Stimulated activated CD4-positive, alpha-beta T cell treated with anti-CD3 and anti-CD28 coated beads, Interleukin-1b, Interleukin-23, amount 100 ng/mL, for 48 hours (primary cell): ENCODE measurements around the gene SLX4IP.
"Not testable (repeated sequence)": the region's sequence is repeated elsewhere in the genome, so short reads cannot be mapped to it uniquely, and the experiment has no call there.

Source experiments
- DNase-seq: peaks from one replicate; pipeline ENCODE4 v3.0.0-alpha.2; 2020

SLX4IP gene

DNA sequence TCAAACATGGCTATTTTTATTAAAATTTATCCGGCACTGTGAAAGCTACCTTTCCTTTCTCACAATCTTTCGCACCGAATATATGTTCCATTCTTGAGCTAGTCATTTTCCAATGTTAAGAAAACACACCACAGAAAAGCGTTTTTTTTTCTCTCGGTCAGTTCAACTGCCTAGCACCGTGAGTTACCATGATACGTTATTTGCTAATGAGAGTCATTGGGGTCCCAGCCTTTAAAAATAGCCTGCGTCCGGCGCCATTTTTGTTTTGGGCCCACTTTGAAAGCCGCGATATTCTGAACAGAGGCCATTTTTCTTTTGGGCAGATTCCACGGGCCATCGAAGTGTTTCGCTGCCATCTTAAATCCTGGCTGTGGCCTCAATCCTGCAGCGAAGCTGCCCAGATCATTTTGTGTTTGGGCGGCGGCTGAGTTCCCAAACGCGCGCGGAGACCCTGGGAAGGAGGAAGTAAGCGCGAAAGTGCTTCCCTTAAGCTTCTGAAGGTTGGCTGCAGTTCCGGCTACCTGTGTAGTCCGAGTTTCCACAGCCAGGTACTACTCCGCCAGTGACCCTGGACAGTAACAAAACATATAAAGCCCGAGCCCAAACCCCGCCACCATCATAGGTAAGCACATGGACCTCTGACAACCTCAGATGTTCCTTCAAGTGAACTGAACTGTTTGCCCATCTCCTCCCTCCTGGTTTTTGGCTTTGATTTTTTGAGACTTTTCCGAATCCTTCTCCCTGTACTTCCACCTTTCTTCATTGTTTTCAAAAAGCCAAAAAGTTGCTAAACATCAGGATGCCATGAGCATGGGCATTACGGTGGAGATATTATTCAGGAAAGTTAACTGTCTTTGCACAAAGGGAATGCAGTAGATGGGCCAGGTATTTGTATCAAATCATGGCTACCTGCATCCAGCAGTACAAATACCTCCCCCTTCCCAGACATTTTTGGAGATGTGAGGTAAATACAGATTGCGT, at the start of gene SLX4IP:
TSS of gene SLX4IP (plus strand) at position 474 of the 981 bp plus-strand sequence. CDS start 22,900 bp downstream, outside the sequence.
- peak; percentile 86 for DNase-seq

DNA sequence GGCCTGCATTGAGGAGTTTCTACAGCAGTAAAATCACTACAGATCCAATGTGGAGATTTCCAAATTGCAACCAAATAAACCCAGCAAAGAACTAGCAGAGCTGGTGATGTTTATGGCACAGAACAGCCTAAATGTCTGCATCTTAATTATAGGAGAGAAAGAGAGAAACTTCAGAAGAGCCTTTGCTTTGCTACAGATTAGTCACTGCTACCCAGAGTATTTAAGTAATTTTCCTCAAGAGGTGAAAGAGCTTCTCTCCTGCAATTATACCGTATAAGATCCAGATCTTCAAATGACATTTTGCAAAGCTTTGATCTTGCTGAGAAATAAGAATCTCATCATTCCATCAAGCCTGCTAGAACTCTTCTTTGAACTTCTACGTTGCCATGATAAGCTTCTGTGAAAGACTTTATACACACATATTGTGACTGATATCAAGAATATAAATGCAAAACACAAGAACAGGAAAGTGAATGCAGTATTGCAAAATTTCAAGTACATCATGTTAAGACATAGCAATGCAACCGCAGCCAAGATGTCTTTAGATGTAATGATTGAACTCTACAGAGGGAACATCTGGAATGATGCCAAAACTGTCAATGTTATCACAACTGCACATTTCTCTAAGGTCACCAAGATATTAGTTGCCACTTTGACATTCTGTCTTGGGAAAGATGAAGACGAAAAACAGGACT, 49.1 kb upstream of the SLX4IP start:
- no peak for DNase-seq

DNA sequence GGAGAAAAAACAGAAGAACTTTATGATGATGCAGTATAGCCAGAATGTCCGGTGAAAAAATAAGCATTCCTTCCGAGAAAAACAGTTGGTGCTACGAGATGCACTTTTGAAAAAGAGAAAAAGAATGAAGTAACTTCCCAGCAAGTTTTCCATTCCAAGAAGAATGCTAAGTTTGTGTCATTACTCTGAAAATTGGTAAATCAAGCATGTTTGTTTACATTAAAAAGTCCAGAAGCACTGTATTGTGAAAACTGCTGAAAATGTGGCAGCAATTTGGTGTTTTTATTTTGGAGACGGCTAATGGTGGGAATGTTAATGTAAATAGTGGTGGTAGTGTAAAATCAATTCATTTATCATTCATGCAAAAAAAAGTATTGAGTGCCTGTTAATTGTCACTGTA, 47.4 kb upstream of the SLX4IP start:
- no peak for DNase-seq

DNA sequence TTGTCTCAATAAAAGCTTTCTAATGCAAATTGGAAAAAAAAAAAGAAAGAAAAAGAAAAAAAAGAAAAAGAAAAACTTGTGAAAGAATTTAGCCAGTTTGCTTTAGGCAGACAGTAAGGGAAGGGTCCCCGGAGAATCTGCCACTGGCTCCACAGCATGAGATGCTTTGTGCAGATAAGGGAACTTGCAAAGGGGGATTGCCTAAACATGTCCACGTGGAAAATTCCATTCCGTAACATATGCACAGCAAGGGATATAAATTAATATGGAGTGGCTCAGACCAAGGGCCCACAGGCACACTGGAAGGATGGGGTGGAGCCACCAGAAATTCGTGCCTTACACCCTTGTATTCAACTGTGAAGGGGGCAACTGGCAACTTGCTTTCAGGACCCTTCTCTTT, 46.5 kb upstream of the SLX4IP start:
- DNase-seq = no peak

DNA sequence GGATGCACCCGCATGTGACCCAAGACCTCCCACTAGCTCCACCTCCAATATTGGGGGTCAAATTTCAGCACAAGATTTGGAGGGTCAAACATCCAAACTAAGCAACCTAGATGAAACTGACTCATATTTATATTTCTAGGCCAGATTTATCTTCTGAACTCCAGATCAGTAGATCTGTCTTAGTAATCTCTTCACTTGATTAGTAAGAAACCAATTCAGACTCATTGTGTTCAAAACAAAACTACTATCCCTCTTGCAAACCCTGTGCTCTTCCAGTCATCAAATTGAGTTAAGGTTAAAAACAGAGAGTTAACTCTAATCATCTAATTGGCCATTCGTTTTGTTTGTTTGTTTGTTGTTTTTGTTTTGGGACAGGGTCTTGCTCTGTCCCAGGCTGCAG, 44.4 kb upstream of the SLX4IP start:
- DNase-seq = no peak

DNA sequence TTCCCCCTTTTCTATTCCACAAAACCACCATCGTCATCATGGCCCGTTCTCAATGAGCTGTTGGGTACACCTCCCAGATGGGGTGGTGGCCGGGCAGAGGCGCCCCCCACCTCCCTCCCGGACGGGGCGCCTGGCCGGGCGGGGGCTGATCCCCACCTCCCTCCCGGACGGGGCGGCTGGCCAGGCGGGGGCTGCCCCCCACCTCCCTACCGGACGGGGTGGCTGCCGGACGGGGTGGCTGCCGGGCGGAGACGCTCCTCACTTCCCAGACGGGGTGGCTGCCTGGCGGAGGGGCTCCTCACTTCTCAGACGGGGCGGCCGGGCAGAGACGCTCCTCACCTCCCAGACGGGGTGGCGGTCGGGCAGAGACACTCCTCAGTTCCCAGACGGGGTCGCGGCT, 40.4 kb upstream of the SLX4IP start:
- DNase-seq = not testable (repeated sequence)

DNA sequence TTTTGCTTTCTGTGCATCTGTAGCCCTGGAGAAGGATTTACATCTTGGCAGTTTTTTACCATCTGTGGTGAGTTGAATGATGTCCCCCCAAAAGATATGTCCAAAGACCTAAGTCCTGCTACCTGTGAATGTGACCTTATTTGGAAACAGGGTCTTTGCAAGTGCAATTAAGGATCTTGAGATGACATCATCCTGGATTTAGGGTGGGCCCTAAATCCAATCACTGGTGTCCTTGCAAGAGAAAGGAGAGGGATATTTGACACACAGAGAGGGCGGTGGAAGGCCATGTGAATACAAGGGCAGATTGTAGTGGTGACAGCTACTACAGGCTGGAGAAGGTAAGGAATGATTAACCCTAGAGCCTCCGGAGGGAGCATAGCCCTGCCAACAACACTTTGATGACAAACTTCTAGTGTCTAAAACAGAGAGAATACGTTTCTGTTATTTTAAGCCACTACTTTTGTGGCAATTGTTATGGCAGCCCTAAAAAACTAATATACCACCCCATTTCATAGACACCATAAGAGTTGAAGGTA, 36.2 kb upstream of the SLX4IP start:
- DNase-seq = no peak

DNA sequence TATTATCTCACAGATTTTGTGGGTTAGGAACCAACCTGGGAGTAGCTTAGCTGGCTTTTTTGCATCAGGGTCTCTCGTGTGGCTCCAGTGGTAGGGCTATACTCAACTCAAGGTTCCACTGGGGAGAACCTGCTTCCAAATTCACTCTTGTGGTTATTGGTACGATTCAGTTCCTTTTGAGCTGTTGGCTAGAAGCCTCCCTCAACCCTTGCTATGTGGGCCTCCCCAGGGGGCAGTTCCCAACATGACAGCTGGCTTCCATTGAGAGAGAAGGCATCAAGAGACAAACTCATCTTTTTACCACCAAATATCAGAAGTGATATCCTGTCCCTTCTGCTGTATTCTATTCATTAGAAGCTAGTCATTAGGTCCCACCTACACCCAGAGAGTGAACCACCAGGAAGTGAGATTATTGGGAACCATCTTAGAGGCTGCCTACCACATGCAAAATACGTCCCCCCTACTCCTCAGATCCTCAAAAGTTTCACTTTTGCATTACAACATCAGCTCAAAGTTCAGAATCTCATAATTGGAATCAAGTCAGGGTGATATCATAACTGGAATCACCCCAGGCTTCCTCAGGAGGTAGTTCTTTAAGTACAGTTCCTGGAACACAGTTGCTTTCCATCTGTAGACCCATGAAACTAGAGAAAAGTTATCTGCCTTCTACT, 32.0 kb upstream of the SLX4IP start:
- DNase-seq = no peak

DNA sequence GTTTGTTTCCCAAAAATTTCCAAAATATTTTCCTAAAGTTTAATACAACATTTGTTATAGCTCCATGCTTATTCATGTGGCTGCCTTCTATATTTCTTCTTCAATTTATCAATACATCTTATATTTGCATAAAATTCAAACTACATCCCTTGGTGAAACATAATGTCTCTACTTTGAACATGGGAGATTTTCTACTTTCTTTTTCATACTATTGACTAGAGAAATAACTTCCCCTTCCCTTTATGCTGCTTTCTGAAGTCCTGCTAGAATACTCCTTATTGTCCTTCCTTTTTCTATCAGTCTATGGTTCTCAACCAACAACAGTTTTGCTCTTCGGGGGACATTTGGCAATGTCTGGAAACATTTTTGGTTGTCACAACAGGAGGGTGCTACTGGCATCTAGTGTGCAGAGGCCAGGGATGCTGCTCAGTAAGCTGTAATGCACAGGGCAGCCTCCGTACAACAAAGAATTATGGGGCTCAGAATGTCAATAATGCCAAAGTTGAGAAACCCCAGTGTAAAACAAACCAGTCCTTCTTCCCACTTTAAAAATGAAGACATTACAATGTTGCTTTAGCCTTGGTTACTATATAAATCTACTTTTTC, 31.0 kb upstream of the SLX4IP start:
- no peak for DNase-seq

DNA sequence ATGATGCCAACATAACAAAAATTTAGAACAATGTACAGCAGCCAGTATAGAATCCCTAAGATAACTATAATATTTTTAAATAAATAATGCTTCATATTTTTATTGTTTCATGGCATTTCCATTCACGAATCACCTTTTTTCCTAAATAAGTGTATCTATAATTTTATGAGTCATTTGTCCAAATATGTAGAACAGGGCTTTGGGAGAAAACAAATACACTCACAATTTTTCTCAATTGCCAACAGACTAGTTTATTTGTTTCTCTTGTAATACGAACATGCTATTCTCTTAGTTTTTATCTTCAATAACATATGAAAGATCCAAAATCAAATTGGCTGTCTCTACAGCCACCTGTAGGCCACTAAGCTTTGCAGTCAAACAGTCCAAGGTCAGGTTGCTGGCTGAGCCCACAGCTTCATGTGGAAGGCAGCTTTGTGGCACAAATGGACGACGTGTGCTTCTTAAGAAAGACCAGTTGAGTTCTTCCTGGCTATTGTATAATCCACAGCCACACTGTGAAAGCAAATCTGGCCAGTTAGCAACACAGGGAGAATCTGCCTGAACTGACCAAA, 30.1 kb upstream of the SLX4IP start:
- DNase-seq = no peak

DNA sequence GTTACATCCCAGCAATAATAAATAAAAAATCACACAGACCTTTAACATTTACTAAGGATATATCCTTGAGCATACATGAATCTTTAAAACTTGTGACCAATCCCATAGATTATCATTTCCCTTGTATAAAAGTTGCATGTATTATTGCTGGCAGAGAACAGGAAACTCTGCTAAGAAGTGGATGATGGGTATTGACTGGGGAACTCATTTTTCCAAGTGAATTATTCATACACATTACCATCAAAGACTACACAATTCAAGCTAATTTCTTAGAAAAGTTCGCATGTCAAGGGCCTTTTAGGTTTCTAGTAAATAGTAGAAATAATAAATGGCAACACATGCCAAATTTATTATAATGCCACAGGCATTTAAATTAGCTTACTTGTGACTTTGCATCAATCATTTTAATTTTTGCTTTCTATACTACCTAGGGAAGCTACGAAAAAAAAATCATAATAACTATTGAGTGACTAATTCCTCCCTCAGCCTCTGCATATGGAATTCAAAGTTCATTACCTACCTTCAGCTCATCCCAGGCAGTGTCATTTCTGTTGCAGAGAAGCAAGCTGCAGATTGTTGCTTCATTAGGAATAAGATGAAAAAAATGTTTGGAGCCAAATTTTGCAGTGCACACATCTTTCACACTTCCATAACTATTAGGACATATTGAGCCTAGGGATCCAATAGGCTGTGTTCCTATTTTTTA, 26.8 kb upstream of the SLX4IP start:
- no peak for DNase-seq

DNA sequence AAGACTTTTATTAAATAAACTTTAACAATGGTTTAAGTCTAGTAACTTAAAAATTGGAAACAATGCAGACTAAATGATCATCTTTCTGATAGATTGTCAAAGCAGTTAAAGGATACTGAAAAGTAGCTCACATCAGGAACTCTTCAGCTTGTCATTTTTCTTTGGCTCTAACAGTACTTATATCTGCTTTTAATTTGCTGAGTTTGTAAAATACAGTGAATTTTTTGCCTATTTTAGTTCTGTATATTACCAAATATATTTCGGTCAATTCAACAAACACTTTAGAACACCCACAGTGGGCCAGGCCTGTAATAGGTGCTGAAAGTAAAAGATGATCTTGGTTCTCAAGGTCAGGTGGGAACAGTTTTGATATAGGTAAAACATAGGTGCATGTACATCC, 23.4 kb upstream of the SLX4IP start:
- DNase-seq = no peak

DNA sequence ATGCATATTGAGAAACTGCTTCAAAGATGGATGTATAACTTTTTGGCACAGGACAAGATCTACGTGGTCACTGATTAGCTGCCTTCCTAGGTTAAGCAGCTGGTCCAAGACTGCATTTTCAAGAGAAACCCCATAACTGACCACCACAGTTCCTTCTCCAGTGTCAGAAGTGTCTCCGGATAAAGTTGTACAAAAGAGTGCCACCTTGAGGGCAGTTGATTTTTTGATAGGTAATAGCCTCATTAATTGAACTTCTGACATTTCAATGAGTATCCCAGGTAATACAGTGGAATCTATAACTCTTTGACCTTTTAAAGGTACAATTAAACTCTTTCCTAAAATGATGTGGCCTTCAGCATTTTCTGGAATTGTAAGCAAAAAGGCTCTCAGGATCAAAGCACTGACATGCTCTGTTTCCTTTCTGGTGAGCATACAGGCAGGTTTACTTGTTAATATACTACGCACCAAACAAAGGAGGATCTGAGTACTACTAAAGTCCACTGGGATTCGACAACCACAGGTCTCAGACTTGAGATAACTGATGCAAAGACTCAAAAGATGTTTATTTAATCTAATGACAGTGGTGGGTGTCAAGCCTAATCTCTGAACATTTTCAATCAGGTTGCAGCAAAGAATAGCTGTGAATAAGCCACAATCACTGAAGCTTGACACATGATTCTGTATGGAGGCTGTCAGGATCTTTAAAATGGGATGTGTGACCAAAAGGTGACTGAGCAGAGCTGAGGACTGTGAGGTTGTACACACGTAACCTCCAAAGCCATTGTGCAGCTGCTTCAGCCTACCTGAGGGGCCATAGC, 22.3 kb upstream of the SLX4IP start:
- DNase-seq = no peak

DNA sequence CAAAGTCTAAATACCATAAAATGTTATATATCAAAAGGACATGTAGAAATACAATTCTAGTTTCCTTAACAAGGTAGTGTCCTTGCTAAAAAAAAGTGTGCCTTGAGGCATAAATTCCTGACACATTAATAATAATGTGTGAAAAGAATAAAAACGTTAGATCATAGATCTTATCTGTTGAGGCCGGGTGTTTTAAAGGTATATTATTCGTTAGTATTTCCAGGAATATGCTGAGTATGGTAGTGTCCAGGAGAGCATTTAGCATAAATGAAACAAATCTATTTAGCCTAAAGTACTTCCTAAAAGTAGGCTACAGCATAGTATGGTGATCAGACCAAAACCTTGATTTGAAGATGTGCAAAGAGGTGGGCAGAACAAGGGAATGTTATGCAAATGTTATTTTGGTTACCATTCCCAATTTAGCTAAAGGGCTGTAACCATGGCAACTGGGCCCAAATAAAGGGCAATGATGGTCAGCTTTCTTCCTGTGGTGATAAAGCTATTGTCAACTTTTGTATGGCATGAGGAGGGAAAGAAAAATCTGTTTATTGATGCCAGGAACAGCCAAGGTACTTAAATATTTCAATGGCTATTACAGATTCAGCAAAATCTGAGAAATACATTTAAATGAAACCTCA, 20.0 kb upstream of the SLX4IP start:
- no peak for DNase-seq

DNA sequence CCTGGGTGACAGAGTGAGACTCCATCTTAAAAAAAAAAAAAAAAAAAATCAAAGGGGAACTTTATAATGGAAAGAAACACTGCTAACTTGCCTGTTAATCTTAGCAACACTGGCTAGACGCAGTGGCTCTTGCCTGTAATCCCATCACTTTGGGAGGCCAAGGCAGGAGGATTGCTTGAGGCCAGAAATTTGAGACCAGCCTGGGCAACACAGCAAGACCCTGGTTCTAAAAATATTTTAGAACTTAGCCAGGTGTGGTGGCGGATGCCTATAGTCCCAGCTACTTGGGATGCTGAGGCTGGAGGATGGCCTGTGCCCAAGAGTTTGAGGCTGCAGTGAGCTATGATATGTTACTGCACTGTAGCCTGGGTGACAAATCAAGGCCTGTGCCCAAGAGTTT, 17.9 kb upstream of the SLX4IP start:
- not testable (repeated sequence) for DNase-seq

DNA sequence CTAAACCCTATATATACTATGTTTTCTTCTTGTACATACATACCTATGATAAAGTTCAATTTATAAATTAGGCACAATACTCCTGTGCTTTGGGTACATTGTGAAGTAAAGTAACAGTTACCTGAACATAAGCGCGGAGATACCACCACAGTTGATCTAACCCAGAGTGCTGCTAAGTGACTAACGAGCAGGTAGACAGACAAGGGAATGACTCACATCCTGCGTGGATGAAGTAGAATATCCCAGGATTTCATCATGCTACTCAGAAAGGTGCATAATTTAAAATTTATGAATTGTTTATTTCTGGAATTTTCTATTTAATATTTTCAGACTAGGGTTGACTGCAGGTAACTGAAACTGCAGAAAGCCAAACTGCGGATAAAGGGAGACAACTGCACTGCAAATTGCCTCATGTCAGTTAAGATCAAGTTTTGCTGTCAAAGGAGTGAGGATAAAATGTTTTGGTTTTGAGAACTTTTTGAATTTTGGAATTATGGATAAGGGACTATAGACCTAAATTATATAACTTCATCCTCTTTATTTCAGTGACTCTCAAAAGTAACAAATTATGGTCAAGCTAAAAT, 15.5 kb upstream of the SLX4IP start:
- no peak for DNase-seq

DNA sequence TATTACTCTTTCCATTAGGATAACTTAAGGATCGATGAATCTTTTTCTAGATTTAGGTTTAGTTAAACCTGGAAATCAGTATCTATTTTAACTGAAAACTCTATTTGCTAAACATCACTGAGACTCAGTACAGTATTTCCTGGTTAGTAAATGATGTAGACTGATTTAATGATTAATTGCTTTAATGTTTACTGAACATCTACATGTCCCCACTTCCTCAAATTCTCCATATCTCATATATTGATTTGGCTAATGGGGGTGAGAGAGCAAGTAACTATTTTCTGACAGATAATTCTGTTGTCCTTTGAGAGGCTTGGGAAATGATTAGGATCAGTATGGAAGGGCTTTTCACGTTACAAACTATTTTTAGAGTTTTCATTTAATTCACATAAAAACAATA, 11.4 kb upstream of the SLX4IP start:
- no peak for DNase-seq

DNA sequence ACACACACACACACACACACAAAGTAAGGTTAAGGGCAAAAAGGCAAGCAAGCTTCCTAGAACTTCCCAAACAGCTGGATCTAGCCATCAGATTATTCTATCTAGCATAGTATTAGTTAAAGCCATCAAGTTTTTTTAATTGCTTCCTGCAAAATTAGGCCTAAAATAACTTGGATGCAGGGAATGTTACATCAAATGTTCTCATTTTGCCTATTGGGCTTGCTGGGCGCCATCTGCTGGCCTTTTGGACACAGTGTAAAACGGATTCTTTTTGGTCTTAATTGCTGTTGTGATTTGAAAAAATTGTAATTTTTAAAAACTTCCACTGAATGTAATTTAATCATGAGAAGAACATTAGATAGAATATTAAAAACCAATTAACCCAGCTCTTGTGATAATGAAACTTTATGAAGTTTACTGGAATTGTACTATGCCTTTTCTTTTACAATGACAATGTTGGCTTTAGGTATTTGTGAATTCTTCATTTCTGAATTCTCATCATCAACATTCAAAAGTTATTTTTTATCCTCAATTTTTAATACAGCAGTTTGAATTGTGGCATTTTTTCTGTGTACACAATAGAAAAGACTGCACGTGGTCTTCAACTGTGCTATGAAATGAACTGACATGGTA, 7.9 kb upstream of the SLX4IP start:
- DNase-seq = peak; percentile 20

DNA sequence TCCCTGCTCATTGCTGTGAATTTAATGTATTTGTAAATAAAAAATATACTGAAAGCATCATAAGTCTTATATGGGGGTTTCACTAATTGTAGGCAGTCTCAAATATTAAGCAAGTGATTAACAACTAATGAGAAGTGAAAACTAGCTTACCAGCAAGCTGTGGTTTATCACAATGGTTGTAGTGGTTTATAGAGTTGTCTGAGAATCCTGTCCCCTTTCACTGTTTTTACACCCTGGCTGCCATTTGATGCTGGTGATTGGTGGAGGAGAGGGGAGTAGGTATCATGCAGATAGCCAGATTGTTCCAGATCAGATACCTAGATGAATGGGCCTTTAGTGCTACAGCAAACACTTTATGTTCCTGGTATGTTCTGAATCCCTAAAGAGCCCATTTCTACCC, 7.1 kb upstream of the SLX4IP start:
- DNase-seq = no peak
